AG04450 (cell line): ENCODE measurements around the gene CNNM3. TPM values are rescaled to one million over a fixed set of nuclear protein-coding genes. Genes with fewer than 3 reads are reported as not detected.

ENCODE experiments used
- CTCF ChIA-PET: fragments of 300-600, 350-600 bp; formaldehyde crosslinking; extraction: SDS; loops from one replicate; lab custom pipeline; 2022; ENCODE audit warnings: antibody characterized with exemption, inconsistent platforms; lab: Charles Lee
- POLR2A ChIA-PET: fragments of 350-600 bp; formaldehyde crosslinking; extraction: SDS; loops from one replicate; lab custom pipeline; 2021; ENCODE audit warnings: antibody characterized with exemption, inconsistent platforms; lab: Yijun Ruan, JAX
- DNase-seq: peaks from one replicate; pipeline ENCODE4 v3.0.0-alpha.2; 2011; ENCODE audit warnings: low read depth, low spot score
- H3K27ac ChIP-seq: one replicate; pipeline ENCODE4 v1.5.1; 2012; ENCODE audit warnings: low read depth, low read length, control low read depth
- H3K27me3 ChIP-seq: one replicate; pipeline ENCODE4 v1.6.0; 2012; ENCODE audit warnings: low read length; ENCODE audit not compliant: control insufficient read depth, insufficient read depth
- H3K4me3 ChIP-seq: 2 replicates; pipeline ENCODE4 v1.5.1; 2011; ENCODE audit warnings: mild to moderate bottlenecking, low read depth, low read length, control low read depth
- H3K9me3 ChIP-seq: 2 replicates; pipeline ENCODE4 v1.5.1; 2012; ENCODE audit warnings: low read length; ENCODE audit not compliant: control insufficient read depth, insufficient read depth
- polyA plus RNA-seq: library from polyadenylated mRNA; depleted of rRNA; stranded (reverse); fragments of >200 nt; gene quantifications from 2 replicates; pipeline ENCODE4 v1.2.3, GENCODE V29; 2011
- TF ChIP-seq, protein P1 (sequence below): IDR thresholded peaks from 2 replicates; pipeline ENCODE4 v1.5.1; 2011; ENCODE audit warnings: low read depth, low read length, control low read depth, inconsistent platforms

CNNM3 gene
- polyA plus RNA-seq, 1 experiment, result 5.1 TPM

DNA sequence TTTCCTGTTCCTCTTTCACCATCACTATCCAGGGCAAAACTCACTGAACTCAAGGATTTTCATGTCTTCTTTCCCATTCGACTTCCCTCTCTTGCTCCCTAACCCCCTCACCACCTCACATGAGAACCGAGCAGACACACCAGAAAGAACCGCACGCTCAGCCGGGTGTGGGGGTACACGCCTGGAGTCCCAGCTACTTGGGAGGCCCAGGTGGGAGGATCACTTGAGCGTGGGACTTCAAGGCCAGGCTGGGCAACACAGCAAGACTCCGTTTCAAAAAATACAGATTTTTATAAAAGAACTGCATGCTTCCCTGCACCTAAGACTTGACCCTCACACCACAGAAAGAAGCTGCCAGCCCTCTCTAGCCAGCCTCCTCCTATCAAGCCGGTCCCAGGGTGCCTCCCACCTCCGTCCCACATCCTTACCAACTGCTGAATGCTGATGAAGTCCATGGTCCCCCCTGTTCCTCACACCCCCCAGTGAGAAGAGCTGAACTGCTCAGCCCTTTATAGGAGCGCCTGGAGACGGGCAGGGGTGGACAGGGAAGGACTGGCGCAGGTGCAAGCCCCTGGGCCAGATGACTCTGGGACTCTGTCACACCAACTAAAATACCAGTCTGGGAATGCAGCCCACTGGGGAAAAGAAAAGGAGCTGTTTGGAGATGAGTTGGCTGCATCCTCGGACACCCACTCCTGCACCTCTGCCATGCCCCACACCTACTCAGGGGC lies 27.6 kb downstream of the CNNM3 start, which contains the start of gene ANKRD23:
Gene ANKRD23 (minus strand): TSS at position 484 of the 731 bp plus-strand sequence. CDS start 29 bp downstream, at position 455.
- CTCF ChIA-PET, result no interaction called here
- no peak for DNase-seq
- Histone ChIP-seq H3K27me3 (no peaks in the 10 kb centered on the region), H3K4me3 (no peak within 1 kb of the TSS), H3K9me3 (no peaks in the 10 kb centered on the region), H3K27ac (no peak within 1 kb of the TSS)
- TF ChIP-seq, protein P1, sequence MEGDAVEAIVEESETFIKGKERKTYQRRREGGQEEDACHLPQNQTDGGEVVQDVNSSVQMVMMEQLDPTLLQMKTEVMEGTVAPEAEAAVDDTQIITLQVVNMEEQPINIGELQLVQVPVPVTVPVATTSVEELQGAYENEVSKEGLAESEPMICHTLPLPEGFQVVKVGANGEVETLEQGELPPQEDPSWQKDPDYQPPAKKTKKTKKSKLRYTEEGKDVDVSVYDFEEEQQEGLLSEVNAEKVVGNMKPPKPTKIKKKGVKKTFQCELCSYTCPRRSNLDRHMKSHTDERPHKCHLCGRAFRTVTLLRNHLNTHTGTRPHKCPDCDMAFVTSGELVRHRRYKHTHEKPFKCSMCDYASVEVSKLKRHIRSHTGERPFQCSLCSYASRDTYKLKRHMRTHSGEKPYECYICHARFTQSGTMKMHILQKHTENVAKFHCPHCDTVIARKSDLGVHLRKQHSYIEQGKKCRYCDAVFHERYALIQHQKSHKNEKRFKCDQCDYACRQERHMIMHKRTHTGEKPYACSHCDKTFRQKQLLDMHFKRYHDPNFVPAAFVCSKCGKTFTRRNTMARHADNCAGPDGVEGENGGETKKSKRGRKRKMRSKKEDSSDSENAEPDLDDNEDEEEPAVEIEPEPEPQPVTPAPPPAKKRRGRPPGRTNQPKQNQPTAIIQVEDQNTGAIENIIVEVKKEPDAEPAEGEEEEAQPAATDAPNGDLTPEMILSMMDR, result no peak
- POLR2A ChIA-PET, result no interaction called here

GRCh38 chr2:96844405-96844808 lies 28.3 kb downstream of the CNNM3 start:
- CTCF ChIA-PET, result interaction anchor here (0.6 to 0.8 kb wide), 2 partner anchors 117 to 335 kb away, joined by 3 to 10 read pairs; no protein-coding TSS in a partner anchor

GRCh38 chr2:96846825-96847224 lies 30.8 kb downstream of the CNNM3 start:
- no peaks in the 10 kb centered on the region for H3K9me3 ChIP-seq
- H3K27ac ChIP-seq, result no peak overlapping the region
- no peak for DNase-seq
- H3K27me3 ChIP-seq, result no peaks in the 10 kb centered on the region
- TF ChIP-seq, protein P1, result no peak
- ChIA-PET POLR2A (no interaction called here), CTCF (interaction anchor here (0.6 to 1.7 kb wide), 2 partner anchors 11 to 113 kb away, joined by 3 to 8 read pairs; partner anchors contain the start of gene ANKRD39)
- no peak overlapping the region for H3K4me3 ChIP-seq

More at GRCh38 chr2:96844405-96844808, 28.3 kb downstream of the CNNM3 start:
- DNase-seq, result no peak
- Histone ChIP-seq H3K27me3 (no peaks in the 10 kb centered on the region), H3K9me3 (no peaks in the 10 kb centered on the region), H3K27ac (no peak overlapping the region), H3K4me3 (no peak overlapping the region)
- TF ChIP-seq, protein P1, result no peak
- POLR2A ChIA-PET, result interaction anchor here (0.7 kb wide), 1 partner anchor 12 kb away, joined by 7 read pairs; no protein-coding TSS in a partner anchor

DNA sequence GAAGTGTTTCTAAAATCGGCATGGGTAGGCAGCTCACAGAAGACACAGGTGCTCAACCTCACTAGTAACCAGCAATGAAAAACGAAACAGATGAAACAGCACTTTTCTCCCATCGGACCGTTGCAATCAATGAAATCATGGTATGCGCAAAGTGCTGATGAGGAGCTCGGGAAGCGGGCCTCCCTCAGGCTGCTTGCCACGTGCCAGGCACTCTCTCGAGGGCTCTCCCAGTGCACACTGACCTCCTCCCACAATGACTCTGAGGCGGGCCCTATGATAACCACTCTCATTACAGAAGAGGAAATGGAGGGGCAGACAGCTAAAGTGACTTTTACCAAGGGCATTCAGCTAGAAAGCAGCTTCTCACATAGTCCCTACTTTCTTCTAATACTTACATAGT lies 31.5 kb downstream of the CNNM3 start:
- POLR2A ChIA-PET, result no interaction called here
- TF ChIP-seq, protein P1, result no peak
- CTCF ChIA-PET, result interaction anchor here (1.7 kb wide), 1 partner anchor 10 kb away, joined by 8 read pairs; the partner anchor contains the start of gene ANKRD39
- DNase-seq, result no peak
- H3K27ac ChIP-seq, result no peak overlapping the region
- no peak overlapping the region for H3K4me3 ChIP-seq
- H3K27me3 ChIP-seq, result no peaks in the 10 kb centered on the region
- H3K9me3 ChIP-seq, result no peaks in the 10 kb centered on the region

- no peak overlapping the region for H3K4me3 ChIP-seq
- no peaks in the 10 kb centered on the region for H3K9me3 ChIP-seq
- TF ChIP-seq, protein P1, result no peak
- no peak for DNase-seq
- H3K27me3 ChIP-seq, result no peaks in the 10 kb centered on the region
- POLR2A ChIA-PET, result no interaction called here
- CTCF ChIA-PET, result interaction anchor here (1.1 to 1.7 kb wide), 2 partner anchors 10 to 113 kb away, joined by 3 to 8 read pairs; partner anchors contain the start of gene ANKRD39
- H3K27ac ChIP-seq, result no peak overlapping the region
Observed at GRCh38 chr2:96848264-96848663, 32.2 kb downstream of the CNNM3 start.
